ENCODE data around the gene EIF5AL1. TPM values are rescaled to one million over a fixed set of nuclear protein-coding genes. Genes with fewer than 3 reads are reported as not detected.

Gene EIF5AL1
- total and polyA plus RNA-seq, 2 of the 4 experiments (the other 2 are of a cell fraction), result 1.1 to 1.4 TPM

DNA sequence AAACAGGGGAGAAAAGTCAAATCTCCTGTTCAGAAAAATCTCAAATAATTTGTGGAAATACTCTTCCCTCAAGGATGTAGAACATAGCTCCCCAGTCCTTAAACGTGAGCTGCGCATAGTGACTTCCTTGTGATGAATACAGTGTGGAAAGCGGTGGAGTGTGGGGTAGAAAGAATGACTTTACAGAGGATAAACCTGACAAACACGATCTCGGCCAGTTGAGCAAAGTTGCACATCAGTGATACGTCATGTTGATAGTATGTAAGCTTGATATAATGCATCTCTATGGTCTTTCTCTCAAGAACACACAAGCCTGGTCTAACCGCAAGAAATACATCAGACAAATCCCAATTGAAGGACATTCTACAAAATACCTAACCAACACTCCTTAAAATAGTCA is 34.9 kb upstream of the EIF5AL1 start:
- no peak overlapping the region for H4K5ac ChIP-seq (ENCODE audit: low read depth, low read length)
- H4K20me1 ChIP-seq (ENCODE audit: insufficient read depth, low read length), result no peaks in the 10 kb centered on the region
- DNase-seq (peak; percentile 44), ATAC-seq (ENCODE audit: low read depth) (no peak; the same call in 1 of the 2 replicates)
- no peak overlapping the region for H2BK15ac ChIP-seq (ENCODE audit: low read depth, low read length)
- no peak overlapping the region for H2BK5ac ChIP-seq (ENCODE audit: low read depth, low read length, poor library complexity, severe bottlenecking)
- H2BK20ac ChIP-seq (ENCODE audit: low read depth, low read length), result no peak overlapping the region
- ChIA-PET CTCF (interaction anchor here (2.6 kb wide), 1 partner anchor 10 kb away, joined by 11 read pairs; no protein-coding TSS in a partner anchor), POLR2A (ENCODE audit: unreplicated experiment) (no interaction called here)
- WGBS, 2 experiments (ENCODE audit: extremely low coverage in 2 of 2, insufficient read length in 1 of 2), result no CpG with 5 or more reads among the region's 7 CpGs
- no peak overlapping the region for H3K27ac ChIP-seq (ENCODE audit: insufficient read depth, low read length)
- no peaks in the 10 kb centered on the region for H3K79me1 ChIP-seq (ENCODE audit: low read depth in 1 of 2, low read length in 2 of 2)
- no peak overlapping the region for H3K9ac ChIP-seq (ENCODE audit: low read depth, low read length)
- H2AK9ac ChIP-seq (replicated peaks; ENCODE audit: low read depth, low read length, poor library complexity), result no peak overlapping the region
- dilution Hi-C loops (cut with HindIII; ENCODE audit: low sequenced_read_pairs, unreplicated experiment) (no loop called here), in situ Hi-C loops (cut with MboI; ENCODE audit: low sequenced_read_pairs) (loop anchor here (25.0 kb wide), 1 partner anchor 90 kb away; no protein-coding TSS in a partner anchor), intact Hi-C loops (cut with micrococcal nuclease) (no loop called here)
- H3K56ac ChIP-seq (ENCODE audit: extremely low read depth, insufficient read depth, low read length), result no peak overlapping the region
- H2AFZ ChIP-seq (replicated peaks; ENCODE audit: low read length, poor library complexity), result no peak overlapping the region
- H3K18ac ChIP-seq (ENCODE audit: low read depth, low read length), result no peak overlapping the region
- no peaks in the 10 kb centered on the region for H3K36me3 ChIP-seq (ENCODE audit: control insufficient read depth, insufficient read depth, low read length)
- H3K4me1 ChIP-seq (ENCODE audit: control insufficient read depth, insufficient read depth, low read length), result no peaks in the 10 kb centered on the region
- no peak overlapping the region for H3K23ac ChIP-seq (ENCODE audit: low read depth, low read length)
- H3K14ac ChIP-seq (replicated peaks; ENCODE audit: low read depth, low read length), result no peak overlapping the region
- TF ChIP-seq RCOR1 (IDR thresholded peaks at IDR 0.05; ENCODE audit: insufficient replicate concordance, low read length) (no peak), MXI1 (IDR thresholded peaks at IDR 0.05; ENCODE audit: borderline replicate concordance, low read depth, low read length) (no peak), NFE2L2 (IDR thresholded peaks at IDR 0.05; ENCODE audit: low read depth, low read length) (no peak), RAD21 (IDR thresholded peaks at IDR 0.05; ENCODE audit: low read length) (no peak), MAFK (IDR thresholded peaks at IDR 0.05; ENCODE audit: low read depth, low read length) (no peak), MAZ (IDR thresholded peaks at IDR 0.05; ENCODE audit: borderline replicate concordance, low read depth, low read length) (no peak), FOS (IDR thresholded peaks at IDR 0.05; ENCODE audit: low read depth, low read length) (no peak), CEBPB (IDR thresholded peaks at IDR 0.05; ENCODE audit: low read depth, low read length) (no peak), SMC3 (IDR thresholded peaks at IDR 0.05; ENCODE audit: low read depth, low read length) (no peak)
- TF ChIP-seq, protein P1, sequence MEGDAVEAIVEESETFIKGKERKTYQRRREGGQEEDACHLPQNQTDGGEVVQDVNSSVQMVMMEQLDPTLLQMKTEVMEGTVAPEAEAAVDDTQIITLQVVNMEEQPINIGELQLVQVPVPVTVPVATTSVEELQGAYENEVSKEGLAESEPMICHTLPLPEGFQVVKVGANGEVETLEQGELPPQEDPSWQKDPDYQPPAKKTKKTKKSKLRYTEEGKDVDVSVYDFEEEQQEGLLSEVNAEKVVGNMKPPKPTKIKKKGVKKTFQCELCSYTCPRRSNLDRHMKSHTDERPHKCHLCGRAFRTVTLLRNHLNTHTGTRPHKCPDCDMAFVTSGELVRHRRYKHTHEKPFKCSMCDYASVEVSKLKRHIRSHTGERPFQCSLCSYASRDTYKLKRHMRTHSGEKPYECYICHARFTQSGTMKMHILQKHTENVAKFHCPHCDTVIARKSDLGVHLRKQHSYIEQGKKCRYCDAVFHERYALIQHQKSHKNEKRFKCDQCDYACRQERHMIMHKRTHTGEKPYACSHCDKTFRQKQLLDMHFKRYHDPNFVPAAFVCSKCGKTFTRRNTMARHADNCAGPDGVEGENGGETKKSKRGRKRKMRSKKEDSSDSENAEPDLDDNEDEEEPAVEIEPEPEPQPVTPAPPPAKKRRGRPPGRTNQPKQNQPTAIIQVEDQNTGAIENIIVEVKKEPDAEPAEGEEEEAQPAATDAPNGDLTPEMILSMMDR (conservative IDR thresholded peaks at IDR 0.05; ENCODE audit: low read depth, low read length), result no peak
- TF ChIP-seq, protein P2, sequence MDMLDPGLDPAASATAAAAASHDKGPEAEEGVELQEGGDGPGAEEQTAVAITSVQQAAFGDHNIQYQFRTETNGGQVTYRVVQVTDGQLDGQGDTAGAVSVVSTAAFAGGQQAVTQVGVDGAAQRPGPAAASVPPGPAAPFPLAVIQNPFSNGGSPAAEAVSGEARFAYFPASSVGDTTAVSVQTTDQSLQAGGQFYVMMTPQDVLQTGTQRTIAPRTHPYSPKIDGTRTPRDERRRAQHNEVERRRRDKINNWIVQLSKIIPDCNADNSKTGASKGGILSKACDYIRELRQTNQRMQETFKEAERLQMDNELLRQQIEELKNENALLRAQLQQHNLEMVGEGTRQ (IDR thresholded peaks at IDR 0.05; ENCODE audit: low read depth, low read length), result no peak
- TF ChIP-seq, protein P3, sequence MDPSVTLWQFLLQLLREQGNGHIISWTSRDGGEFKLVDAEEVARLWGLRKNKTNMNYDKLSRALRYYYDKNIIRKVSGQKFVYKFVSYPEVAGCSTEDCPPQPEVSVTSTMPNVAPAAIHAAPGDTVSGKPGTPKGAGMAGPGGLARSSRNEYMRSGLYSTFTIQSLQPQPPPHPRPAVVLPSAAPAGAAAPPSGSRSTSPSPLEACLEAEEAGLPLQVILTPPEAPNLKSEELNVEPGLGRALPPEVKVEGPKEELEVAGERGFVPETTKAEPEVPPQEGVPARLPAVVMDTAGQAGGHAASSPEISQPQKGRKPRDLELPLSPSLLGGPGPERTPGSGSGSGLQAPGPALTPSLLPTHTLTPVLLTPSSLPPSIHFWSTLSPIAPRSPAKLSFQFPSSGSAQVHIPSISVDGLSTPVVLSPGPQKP (IDR thresholded peaks at IDR 0.05; ENCODE audit: borderline replicate concordance, low read depth, low read length), result no peak
- no peak overlapping the region for H2BK120ac ChIP-seq (ENCODE audit: low read depth, low read length)
- H3K4me2 ChIP-seq (ENCODE audit: low read depth, low read length), result no peak overlapping the region
- BruUV-seq (replicated peaks), result no TSS peak
- peaks cover 1% of the 10 kb centered on the region; the same call in 1 of the 2 replicates for H3K27me3 ChIP-seq (ENCODE audit: control insufficient read depth, insufficient read depth, low read length)
- H3K4me3 ChIP-seq (ENCODE audit: insufficient read depth, low read depth, low read length), result no peak overlapping the region
- no peaks in the 10 kb centered on the region for H3K9me1 ChIP-seq (ENCODE audit: insufficient read depth, low read length)
- H4K91ac ChIP-seq (ENCODE audit: insufficient read depth, low read depth, low read length), result no peak overlapping the region
- H3K4ac ChIP-seq (ENCODE audit: low read depth, low read length), result no peak overlapping the region
- no peaks in the 10 kb centered on the region for H3K9me3 ChIP-seq (ENCODE audit: control insufficient read depth, insufficient read depth, low read length)
- no peak overlapping the region for H4K8ac ChIP-seq (ENCODE audit: low read depth in 2 of 2, low read length in 2 of 2)
- no peak overlapping the region for H2AK5ac ChIP-seq (ENCODE audit: low read depth, low read length)

Data from IMR-90 (cell line).